Measurements from ENCODE around the gene PSEN1.
A peak's percentile ranks its signal among the peaks of the same experiment; 100 is the strongest.

The PSEN1 gene

GRCh38 chr14:73221945-73222344 lies 85.6 kb downstream of the PSEN1 start:
- no peak for DNase-seq

- DNase-seq = no peak
Observed at GRCh38 chr14:73223049-73223448, 86.7 kb downstream of the PSEN1 start.

- no peak for DNase-seq
Observed at GRCh38 chr14:73225496-73225895, 89.2 kb downstream of the PSEN1 start.

- peak; percentile 97 for DNase-seq
Observed at GRCh38 chr14:73227812-73228781, 91.8 kb downstream of the PSEN1 start.

GRCh38 chr14:73230051-73230450 lies 93.7 kb downstream of the PSEN1 start:
- no peak for DNase-seq

- DNase-seq = no peak
Observed at GRCh38 chr14:73231981-73232851, 95.9 kb downstream of the PSEN1 start.

- DNase-seq = no peak
Observed at GRCh38 chr14:73232984-73233383, 96.7 kb downstream of the PSEN1 start.

- DNase-seq = no peak
Observed at GRCh38 chr14:73233564-73233963, 97.3 kb downstream of the PSEN1 start.

- no peak for DNase-seq
Observed at GRCh38 chr14:73234029-73234428, 97.7 kb downstream of the PSEN1 start.

- DNase-seq = no peak
Observed at GRCh38 chr14:73234586-73235394, 98.5 kb downstream of the PSEN1 start.

- peak; percentile 91 for DNase-seq
Observed at GRCh38 chr14:73235531-73236155, 99.3 kb downstream of the PSEN1 start.

GRCh38 chr14:73236157-73236556 lies 99.8 kb downstream of the PSEN1 start:
- peak; percentile 47 for DNase-seq

GRCh38 chr14:73236752-73237218 lies 100.5 kb downstream of the PSEN1 start:
- DNase-seq = no peak

GRCh38 chr14:73237219-73237785 lies 101.0 kb downstream of the PSEN1 start, which contains the start of gene PAPLN:
PAPLN (plus strand) TSS chr14:73237506; CDS start chr14:73239779, 2,273 bp downstream.
- DNase-seq = no peak

- DNase-seq = no peak
Observed at GRCh38 chr14:73237786-73238423, 101.6 kb downstream of the PSEN1 start.

GRCh38 chr14:73238424-73238852 lies 102.1 kb downstream of the PSEN1 start:
- DNase-seq = no peak

- no peak for DNase-seq
Observed at GRCh38 chr14:73238941-73239340, 102.6 kb downstream of the PSEN1 start.

GRCh38 chr14:73239393-73240241 lies 103.3 kb downstream of the PSEN1 start:
- no peak for DNase-seq

- DNase-seq = no peak
Observed at GRCh38 chr14:73240816-73241480, 104.6 kb downstream of the PSEN1 start.

Data from NCI-H2171 treated with DMSO at 0.1 percent for 48 hours (cell line).